SKM-1 (cell line): ENCODE results near the gene NUP85.
"Not testable (repeated sequence)": the region's sequence is repeated elsewhere in the genome, so short reads cannot be mapped to it uniquely, and the experiment has no call there.

Experiments used
- DNase-seq: peaks from one replicate; lab custom pipeline; 2025; ENCODE audit not compliant: unreplicated experiment; lab: John Stamatoyannopoulos, UW

The NUP85 gene

GRCh38 chr17:75266316-75267152 is 61.1 kb downstream of the NUP85 start:
- no peak for DNase-seq

- DNase-seq, result no peak
Measured at GRCh38 chr17:75267153-75267410, 61.6 kb downstream of the NUP85 start.

- DNase-seq, result no peak
Measured at GRCh38 chr17:75267411-75268232, 62.1 kb downstream of the NUP85 start.

DNA sequence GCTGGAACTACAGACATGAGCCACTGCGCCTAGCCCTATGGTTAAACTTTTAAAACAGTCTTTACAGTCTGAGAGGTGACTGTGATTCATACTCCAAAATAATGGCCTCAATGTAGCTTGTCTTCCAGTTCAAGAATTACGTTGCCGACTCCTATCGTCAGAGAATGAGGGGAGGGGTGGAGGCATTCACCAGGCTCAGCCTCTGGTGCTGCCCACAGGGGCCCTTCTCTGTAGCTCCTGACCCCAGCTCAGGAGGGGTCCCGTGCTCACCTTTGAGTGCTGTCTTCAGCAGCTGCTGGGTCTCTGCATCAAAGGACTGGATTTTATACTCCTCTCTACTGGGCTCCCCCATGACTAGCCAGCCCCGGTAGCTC is 64.4 kb downstream of the NUP85 start:
- no peak for DNase-seq

- peak; percentile 60 for DNase-seq
Measured at GRCh38 chr17:75270218-75270965, 64.9 kb downstream of the NUP85 start.

DNA sequence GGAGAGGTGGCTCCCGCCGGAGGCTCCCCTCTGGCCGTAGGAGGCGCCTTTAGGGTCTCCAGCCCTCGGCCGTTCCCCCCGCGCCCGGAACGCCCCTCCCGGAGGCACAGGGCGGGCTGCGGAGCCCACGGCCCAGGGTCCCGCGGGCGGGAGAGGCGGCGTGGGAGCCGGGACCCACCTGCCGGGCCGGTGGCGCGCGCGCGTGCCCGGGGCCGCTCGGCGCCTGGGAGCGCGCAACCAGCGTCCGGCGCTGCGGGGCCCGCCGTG is 65.4 kb downstream of the NUP85 start, which contains the start of gene MIF4GD:
MIF4GD (minus strand) TSS at position 266 of the 267 bp plus-strand sequence. CDS start 1,036 bp downstream, outside the sequence.
- DNase-seq, result no peak

DNA sequence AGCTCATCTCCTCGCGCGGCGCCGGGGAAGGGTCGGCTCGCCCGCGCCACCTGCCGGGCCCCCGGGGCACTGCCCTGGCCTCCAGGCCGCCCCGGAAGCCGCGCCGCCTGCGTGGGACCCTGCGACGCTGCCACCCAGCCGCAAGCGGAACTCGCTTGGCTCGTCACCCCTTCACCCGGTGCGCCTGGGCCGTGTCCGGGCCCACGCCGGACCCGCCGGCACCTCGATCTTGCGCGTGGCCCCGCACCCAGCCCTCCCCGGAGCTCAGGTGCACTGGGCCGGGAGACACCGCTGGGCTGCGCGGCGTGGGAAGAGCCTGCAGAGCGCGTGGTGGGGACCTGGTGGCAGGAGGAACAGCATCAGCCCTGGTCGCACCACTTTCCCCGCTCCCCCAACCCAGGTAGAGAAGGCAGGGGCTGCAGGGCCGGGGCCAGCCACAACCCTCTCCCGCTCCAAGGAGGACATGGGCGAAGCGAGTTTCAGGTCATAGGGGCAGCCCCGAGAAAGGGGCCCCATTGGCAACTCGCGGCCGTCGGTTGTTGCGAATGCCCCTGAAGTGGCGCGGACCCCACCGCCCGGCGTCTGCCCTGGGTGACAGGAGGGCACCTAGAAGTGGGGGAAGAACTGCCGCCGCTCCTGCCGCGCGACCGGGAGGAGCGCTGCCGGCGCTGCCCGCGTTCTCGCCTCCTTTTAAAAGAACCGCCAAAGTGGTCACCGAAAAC is 65.9 kb downstream of the NUP85 start:
- peak; percentile 56 for DNase-seq

DNA sequence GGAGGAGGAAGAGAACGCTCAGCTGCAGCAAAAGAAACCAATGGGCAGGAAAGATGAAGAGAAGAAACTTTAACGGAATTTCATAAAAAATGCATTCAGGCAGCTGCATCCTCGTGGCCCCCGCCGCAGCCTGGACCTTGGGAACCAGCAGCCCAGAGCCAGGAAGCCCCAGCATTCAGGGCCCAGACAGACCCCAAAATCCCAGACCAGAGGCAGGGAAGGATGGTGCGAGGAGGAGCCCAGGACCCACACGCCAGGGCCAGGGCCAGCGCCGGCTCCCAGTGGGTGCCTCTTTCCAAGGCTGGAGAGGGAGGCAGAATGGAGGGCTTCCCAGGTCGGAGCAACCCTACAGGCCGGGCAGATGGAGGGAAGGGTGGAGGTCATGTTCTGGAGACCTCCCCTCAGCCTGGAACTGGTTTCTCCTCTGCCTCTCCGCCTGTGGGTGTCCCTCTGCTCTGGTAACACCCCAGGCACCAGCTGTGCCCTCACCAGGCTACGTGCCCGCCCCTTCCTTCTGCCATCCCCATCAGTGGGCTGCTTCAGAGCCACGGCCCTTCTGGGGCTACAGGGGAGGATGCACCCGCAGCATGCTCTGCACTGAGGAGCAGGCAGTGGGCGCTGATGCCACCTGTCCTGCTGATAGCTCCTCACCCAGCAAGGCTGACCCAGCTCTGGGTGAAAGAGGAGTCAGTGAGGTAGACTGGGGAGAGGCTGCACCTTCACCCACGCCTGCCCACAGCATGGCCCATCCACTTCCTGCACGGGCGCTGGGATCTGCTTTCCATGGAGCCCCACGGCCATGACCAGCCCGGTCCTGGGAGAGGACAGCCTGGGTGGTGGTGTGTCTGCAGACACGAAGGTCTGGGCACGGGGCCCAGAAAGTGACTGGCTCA is 66.7 kb downstream of the NUP85 start:
- DNase-seq, result no peak

- DNase-seq, result no peak
Measured at GRCh38 chr17:75272848-75273184, 67.3 kb downstream of the NUP85 start.

- DNase-seq, result no peak
Measured at GRCh38 chr17:75273977-75274708, 68.7 kb downstream of the NUP85 start.

- DNase-seq, result no peak
Measured at GRCh38 chr17:75277664-75278071, 72.2 kb downstream of the NUP85 start.

DNA sequence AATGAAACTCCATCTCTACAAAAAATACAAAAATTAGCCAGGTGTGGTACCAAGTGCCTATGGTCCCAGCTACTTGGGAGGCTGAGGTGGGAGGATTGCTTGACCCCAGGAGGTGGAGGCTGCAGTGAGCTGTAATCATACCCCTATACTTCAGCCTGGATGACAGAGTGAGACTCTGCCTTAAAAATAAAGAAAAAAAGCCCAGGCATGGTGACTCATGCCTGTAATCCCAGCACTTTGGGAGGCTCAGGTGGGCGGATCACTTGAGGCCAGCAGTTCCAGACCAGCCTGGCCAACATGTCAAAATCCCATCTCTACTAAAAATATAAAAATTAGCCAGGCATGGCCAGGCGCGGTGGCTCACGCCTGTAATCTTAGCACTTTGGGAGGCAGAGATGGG is 74.7 kb downstream of the NUP85 start:
- not testable (repeated sequence) for DNase-seq

DNA sequence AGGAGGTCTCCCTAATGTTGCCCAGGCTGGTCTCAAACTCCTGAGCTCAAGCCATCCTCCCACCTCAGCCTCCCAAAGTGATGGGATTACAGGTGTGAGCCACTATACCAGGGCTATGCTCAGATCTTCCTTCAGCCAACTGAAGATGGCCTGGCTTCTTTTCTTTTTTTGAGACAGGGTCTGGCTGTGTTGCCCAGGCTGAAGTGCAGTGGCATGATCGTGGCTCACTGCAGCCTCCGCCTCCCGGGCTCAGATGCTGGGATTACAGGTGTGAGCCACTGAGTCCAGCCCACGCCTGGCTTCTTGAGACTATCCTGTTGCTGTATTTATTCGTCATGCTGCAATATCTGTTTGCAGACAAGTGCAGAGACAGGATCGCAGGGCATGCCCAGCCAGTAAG is 79.6 kb downstream of the NUP85 start:
- no peak for DNase-seq
